22Rv1 (cell line): ENCODE measurements around the gene ARAP1.

ENCODE experiments used
- H3K27ac ChIP-seq: fragments of 450-650 bp; 2 replicates; pipeline ENCODE4 v1.5.1; 2017
- CTCF ChIP-seq: fragments of 450-650 bp; IDR thresholded peaks from 2 replicates; pipeline ENCODE4 v1.5.1; 2017; ENCODE audit warnings: mild to moderate bottlenecking
- ZFX ChIP-seq: fragments of 450-650 bp; IDR thresholded peaks from 2 replicates; pipeline ENCODE4 v1.6.1; 2017; ENCODE audit warnings: antibody characterized with exemption, borderline replicate concordance

The ARAP1 gene

GRCh38 chr11:72789493-72790131 is 37.4 kb upstream of the ARAP1 start:
- peak overlapping the region; percentile 33 for H3K27ac ChIP-seq

GRCh38 chr11:72788241-72788640 is 36.0 kb upstream of the ARAP1 start:
- TF ChIP-seq ZFX (no peak), CTCF (no peak)
- H3K27ac ChIP-seq, result peak overlapping the region; percentile 98; the same call in 1 of the 2 replicates

More at GRCh38 chr11:72789493-72790131, 37.4 kb upstream of the ARAP1 start:
- no peak for TF ChIP-seq CTCF
- TF ChIP-seq ZFX, result no peak

DNA sequence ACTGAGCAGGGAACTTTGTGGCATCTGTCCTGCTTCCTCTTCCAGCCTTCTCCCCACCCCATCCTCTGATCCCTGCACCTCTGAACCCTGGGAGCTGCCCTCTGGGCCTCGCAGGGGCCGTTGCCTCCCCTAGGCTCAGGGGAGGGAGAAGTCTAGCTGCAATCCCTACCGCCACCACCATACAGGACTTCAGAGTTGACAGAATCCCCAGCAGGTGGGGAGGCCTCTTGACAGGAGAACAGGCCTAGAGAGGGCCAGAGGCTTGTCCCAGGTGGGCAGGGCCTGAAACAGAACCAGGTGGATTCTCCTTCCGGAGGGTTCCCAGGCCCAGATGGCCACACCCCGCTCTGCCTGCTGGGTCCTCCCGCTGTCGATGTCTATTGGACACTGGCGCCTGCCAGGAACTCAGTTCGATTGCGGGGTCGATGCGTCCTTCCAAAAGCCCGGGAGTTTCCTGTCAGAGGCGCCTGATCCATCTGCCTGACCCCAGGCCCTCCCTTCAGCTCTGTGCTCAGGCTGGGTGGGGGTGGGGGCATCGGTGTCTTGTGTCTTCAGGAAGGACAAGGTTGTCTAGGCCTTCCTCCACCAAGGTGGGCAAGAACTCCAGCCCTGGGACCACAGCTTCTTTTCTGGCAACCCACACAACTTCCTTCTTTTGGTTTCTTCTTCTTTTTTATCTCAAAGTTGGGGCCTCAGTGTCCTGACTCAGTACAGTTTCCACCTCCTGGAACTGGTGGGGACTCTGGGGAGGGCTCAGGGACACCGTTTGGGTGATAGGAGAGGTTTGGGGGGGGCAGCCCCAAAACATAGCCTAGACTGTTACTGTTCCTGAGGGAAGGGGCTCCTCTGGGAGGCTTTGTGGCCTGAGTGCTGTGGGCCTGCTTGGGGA is 35.3 kb upstream of the ARAP1 start:
- peak; percentile 10; the same call in 1 of the 2 replicates for TF ChIP-seq CTCF
- TF ChIP-seq ZFX, result no peak
- H3K27ac ChIP-seq, result peak overlapping the region; percentile 98

- peak overlapping the region; percentile 98 for H3K27ac ChIP-seq
Measured at GRCh38 chr11:72786305-72787215, 34.4 kb upstream of the ARAP1 start.

DNA sequence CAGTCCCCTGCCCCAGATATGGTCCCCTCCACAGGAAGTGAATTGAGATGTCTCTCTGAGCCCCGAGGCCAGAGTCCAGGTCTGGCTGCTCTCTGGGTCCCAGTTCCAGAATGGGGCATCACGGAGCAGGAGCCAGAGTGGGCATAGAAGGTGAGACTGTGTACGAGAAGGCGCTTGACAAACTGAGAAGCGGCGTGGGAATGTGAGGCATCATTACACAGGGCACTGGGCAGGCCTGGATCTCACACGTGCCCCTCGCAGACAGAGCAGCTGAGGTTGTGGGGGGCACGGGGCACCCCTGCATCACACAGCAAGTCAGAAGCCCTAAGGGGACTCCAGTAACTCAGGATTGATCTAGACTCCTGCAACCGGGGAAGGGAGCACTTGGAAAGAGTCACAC is 32.5 kb upstream of the ARAP1 start:
- TF ChIP-seq ZFX (no peak), CTCF (no peak)
- H3K27ac ChIP-seq, result peak overlapping the region; percentile 98

More at GRCh38 chr11:72786305-72787215, 34.4 kb upstream of the ARAP1 start:
- TF ChIP-seq CTCF (no peak), ZFX (no peak)

DNA sequence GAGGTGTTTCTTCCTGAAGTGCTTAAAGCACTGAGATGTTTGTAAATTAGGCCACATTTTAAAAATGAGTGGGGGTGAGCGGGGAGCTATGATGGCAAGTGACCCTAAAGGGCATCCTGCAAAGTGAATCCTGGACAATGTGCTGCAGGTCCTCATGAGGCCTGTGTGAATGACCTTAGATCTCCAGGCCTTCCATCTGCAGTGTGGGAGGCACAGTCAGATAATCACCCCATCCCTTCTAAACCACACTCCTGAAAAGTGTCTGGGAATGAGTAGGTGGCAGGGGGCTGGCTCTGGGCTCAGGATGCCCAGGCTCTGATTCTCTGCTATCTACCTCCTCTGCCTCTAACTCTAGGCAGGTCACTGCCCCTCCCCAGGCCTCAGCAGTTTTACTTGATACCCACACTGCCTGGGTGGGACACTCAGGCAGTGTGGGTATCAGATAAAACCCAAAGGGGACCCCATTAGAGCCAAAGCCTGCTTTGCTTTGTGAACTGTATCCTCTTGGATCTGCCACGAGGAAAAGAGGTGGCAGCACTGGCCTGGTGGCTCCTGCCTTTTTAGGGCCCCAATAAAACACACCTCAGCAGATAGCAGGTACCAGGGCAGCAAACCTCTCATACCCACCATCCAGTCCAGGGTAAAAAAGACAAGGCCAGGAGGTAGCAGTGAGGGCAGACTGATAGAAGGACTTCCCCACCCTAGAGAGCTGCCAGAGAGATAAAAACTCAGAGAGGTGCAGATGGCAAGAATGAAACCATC is 31.1 kb upstream of the ARAP1 start:
- TF ChIP-seq ZFX, result no peak
- no peak for TF ChIP-seq CTCF
- H3K27ac ChIP-seq, result peak overlapping the region; percentile 98
